ENCODE measurements around the gene MDP1. TPM values are rescaled to one million over a fixed set of nuclear protein-coding genes. Genes with fewer than 3 reads are reported as not detected.

Gene MDP1
- total and polyA plus RNA-seq, 2 of the 8 experiments (the other 6 are each of a cell fraction or from before 2014, with no cell fraction given): 17.7 to 32.2 TPM

DNA sequence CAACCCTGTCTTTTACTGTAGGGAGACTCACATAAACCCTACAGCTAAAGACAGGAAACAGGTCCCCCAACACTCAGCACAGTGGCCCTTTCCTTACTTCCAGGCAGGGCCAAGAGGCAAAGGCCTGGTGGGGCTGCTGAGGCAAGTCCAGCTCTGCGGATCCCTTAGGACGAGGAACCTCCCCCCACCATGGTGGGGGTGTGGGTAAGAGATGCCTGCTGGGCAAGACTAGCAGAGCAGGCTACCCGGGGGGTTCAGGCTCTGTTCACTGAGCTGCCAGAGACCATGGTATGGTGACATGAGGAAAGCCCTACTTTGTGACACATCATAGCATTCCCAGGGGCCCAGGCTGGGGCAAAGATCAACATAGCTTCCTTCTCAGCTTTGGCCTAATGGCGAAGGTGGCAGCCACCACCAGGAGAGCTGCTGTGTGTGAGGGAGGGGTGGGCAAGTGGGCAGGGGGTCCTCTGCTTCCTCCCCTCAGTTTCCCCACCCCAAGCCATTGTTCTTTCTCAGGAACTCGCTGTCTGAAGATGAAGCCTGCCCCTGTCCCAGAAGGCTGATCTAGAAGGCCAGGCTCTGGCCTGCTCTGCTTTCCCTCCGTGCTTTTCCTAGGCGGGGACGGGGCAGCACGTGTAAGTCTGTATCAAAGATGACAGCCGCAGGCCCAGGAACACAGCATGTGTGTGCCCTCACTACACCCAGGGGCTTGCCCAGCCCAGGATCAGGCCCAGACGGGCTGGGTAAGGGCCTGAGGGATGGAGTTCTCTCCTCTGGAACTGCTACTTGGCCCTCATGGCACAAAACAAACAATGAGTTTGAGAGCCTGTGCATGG lies 36.6 kb upstream of the MDP1 start:
- H3K4ac ChIP-seq (replicated peaks; ENCODE audit: insufficient read length, low read depth, low read length): no peak overlapping the region
- no peak for TF ChIP-seq CTBP2 (IDR thresholded peaks at IDR 0.05; ENCODE audit: borderline replicate concordance, insufficient read depth, insufficient read length, low read length)
- TF ChIP-seq POLR2AphosphoS5 (IDR thresholded peaks at IDR 0.05; ENCODE audit: low read depth, low read length): no peak
- no peak for TF ChIP-seq SIX5 (IDR thresholded peaks at IDR 0.05; ENCODE audit: low read depth, low read length)
- TF ChIP-seq SIRT6 (IDR thresholded peaks at IDR 0.05; ENCODE audit: low read length): no peak
- TF ChIP-seq, protein P1, sequence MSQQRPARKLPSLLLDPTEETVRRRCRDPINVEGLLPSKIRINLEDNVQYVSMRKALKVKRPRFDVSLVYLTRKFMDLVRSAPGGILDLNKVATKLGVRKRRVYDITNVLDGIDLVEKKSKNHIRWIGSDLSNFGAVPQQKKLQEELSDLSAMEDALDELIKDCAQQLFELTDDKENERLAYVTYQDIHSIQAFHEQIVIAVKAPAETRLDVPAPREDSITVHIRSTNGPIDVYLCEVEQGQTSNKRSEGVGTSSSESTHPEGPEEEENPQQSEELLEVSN (IDR thresholded peaks at IDR 0.05): no peak
- TF ChIP-seq FOSL1 (IDR thresholded peaks at IDR 0.05; ENCODE audit: insufficient read depth, low read depth, low read length): no peak
- no peak for TF ChIP-seq JUN (IDR thresholded peaks at IDR 0.05; ENCODE audit: low read depth, low read length)
- TF ChIP-seq BACH1 (IDR thresholded peaks at IDR 0.05; ENCODE audit: low read length): no peak
- TF ChIP-seq PHF8 (conservative IDR thresholded peaks at IDR 0.05; ENCODE audit: low read depth, low read length): no peak
- no peak for TF ChIP-seq BCL11A (IDR thresholded peaks at IDR 0.05; ENCODE audit: low read depth in 2 of 2, low read length in 2 of 2)
- TF ChIP-seq GABPA (IDR thresholded peaks at IDR 0.05; ENCODE audit: borderline replicate concordance, insufficient read depth, low read length): no peak

More for the DNA sequence above, 36.6 kb upstream of the MDP1 start:
- no peak overlapping the region for H2BK15ac ChIP-seq (ENCODE audit: low read length)
- CTCF ChIA-PET (ENCODE audit: partially characterized antibody): interaction anchor here (0.8 to 6.0 kb wide), 16 partner anchors 9 to 144 kb away, joined by 3 to 63 read pairs (median 10); partner anchors contain the start of genes CIDEB, DHRS1, NOP9 and RABGGTA
- no peak overlapping the region for H3K4me3 ChIP-seq (ENCODE audit: extremely low read depth in 1 of 4, insufficient read depth in 2 of 4, low read depth in 3 of 4, low read length in 4 of 4)
- DNase-seq (ENCODE audit: low read depth in 1 of 2, low spot score in 2 of 2) (no peak), FAIRE-seq (no peak)
- H4K5ac ChIP-seq (ENCODE audit: insufficient read length, low read depth, low read length): no peak overlapping the region
- no peak overlapping the region for H3K27ac ChIP-seq (ENCODE audit: low read depth, low read length)
- H2AFZ ChIP-seq (ENCODE audit: low read length): no peak overlapping the region
- H4K20me1 ChIP-seq (replicated peaks in 1 of 2; ENCODE audit: control insufficient read depth in 1 of 2, insufficient read depth in 2 of 2, low read length in 2 of 2): no peaks in the 10 kb centered on the region
- no peaks in the 10 kb centered on the region for H3K79me2 ChIP-seq (ENCODE audit: control insufficient read depth in 1 of 2, insufficient read depth in 2 of 2, low read length in 2 of 2)
- H4K8ac ChIP-seq (ENCODE audit: extremely low read depth, insufficient read depth, low read length): no peak overlapping the region
- no peak overlapping the region for H2BK120ac ChIP-seq (replicated peaks; ENCODE audit: low read depth, low read length)
- no peak overlapping the region for H4K91ac ChIP-seq (replicated peaks; ENCODE audit: insufficient read length, low read length)
- no peak overlapping the region for H3K56ac ChIP-seq (replicated peaks; ENCODE audit: insufficient read length, low read depth, low read length)
- H3K4me1 ChIP-seq (replicated peaks in 1 of 4; ENCODE audit: control insufficient read depth in 3 of 4, insufficient read depth in 4 of 4, low read length in 3 of 4): no peaks in the 10 kb centered on the region
- no peak overlapping the region for H3K18ac ChIP-seq (ENCODE audit: extremely low read depth, low read length)
- no peak overlapping the region for H3K23ac ChIP-seq (ENCODE audit: insufficient read length)
- H3K14ac ChIP-seq (ENCODE audit: insufficient read length): no peak overlapping the region
- H3K9ac ChIP-seq (replicated peaks in 1 of 4; ENCODE audit: extremely low read depth in 1 of 4, low read depth in 3 of 4, low read length in 3 of 4): peak overlapping the region in 1 of 4 experiments; percentile 52; a peak in 1 of 7 replicates
- POLR2A ChIA-PET (ENCODE audit: partially characterized antibody): interaction anchor here (0.6 to 4.5 kb wide), 12 partner anchors 7 to 58 kb away, joined by 3 to 26 read pairs (median 4); partner anchors contain the start of genes MDP1, RABGGTA, TINF2 and TM9SF1
- 83% methylated on average over 10 of the region's 11 CpGs; no CpG with 5 or more reads in 1 of the 2 experiments for WGBS, 2 experiments (ENCODE audit: extremely low coverage in 1 of 2, insufficient coverage in 1 of 2, insufficient read length in 1 of 2, insufficient replicate concordance in 2 of 2, low coverage in 1 of 2, low lambda C conversion rate in 2 of 2, missing lambda C conversion rate in 1 of 2)
- no peaks in the 10 kb centered on the region for H3K9me3 ChIP-seq (ENCODE audit: insufficient read depth in 2 of 2, low read depth in 1 of 2, low read length in 1 of 2)
- H2BK5ac ChIP-seq (ENCODE audit: low read depth, low read length): no peak overlapping the region
- H2BK12ac ChIP-seq (ENCODE audit: low read depth, low read length): no peak overlapping the region
- no peak overlapping the region for H2AK5ac ChIP-seq (ENCODE audit: low read depth, low read length)
- no peaks in the 10 kb centered on the region for H3K36me3 ChIP-seq (ENCODE audit: control insufficient read depth in 2 of 4, insufficient read depth in 4 of 4, low read length in 3 of 4)
- H3K4me2 ChIP-seq (ENCODE audit: insufficient read depth in 1 of 2, low read depth in 2 of 2, low read length in 2 of 2): no peak overlapping the region
- H3K23me2 ChIP-seq (ENCODE audit: low read depth, low read length): no peaks in the 10 kb centered on the region
- H3K27me3 ChIP-seq (replicated peaks in 1 of 4; ENCODE audit: control insufficient read depth in 3 of 4, extremely low read depth in 1 of 4, insufficient read depth in 3 of 4, low read length in 3 of 4): no peaks in the 10 kb centered on the region
- H3K79me1 ChIP-seq (ENCODE audit: low read depth, low read length): no peaks in the 10 kb centered on the region
- H2BK20ac ChIP-seq (ENCODE audit: low read length): no peak overlapping the region

Measured in H1 (cell line).